Transverse colon (tissue), 4 donors: ENCODE data around the gene CARD19. TPM values are rescaled to one million over a fixed set of nuclear protein-coding genes. Genes with fewer than 3 reads are reported as not detected.

Experiments
- DNase-seq: peaks from one replicate; pipeline ENCODE4 v3.0.0-alpha.2; 2019
- H3K27ac ChIP-seq, 4 donors: fragments of 200-600 bp; sonication (generic); 2 replicates each; pipeline ENCODE4 v1.5.1; 2016 to 2018; ENCODE audit warnings: inconsistent platforms in 4 of 4
- H3K27me3 ChIP-seq: fragments of 200-600 bp; sonication (generic); 2 replicates; pipeline ENCODE4 v1.5.1; 2017; ENCODE audit warnings: inconsistent platforms
- H3K36me3 ChIP-seq, 4 donors: fragments of 200-600 bp; sonication (generic); 2 replicates each; pipeline ENCODE4 v1.5.1; 2017 to 2019; ENCODE audit warnings: inconsistent platforms in 4 of 4
- H3K4me1 ChIP-seq, 4 donors: fragments of 200-600 bp; sonication (generic); 2 replicates each; pipeline ENCODE4 v1.5.1; 2017 to 2020; ENCODE audit warnings: inconsistent platforms in 4 of 4
- H3K4me3 ChIP-seq, 4 donors: fragments of 200-600 bp; sonication (generic); 1 replicate in 1 of 4; 2 replicates in 3 of 4; pipeline versions ENCODE4 v1.5.1 to v1.6.1; 2017 to 2019; ENCODE audit warnings: inconsistent platforms in 4 of 4
- H3K9me3 ChIP-seq, 2 donors: fragments of 200-600 bp; sonication (generic); 2 replicates each; pipeline ENCODE4 v1.5.1; 2017 to 2019; ENCODE audit warnings: inconsistent platforms in 2 of 2
- CTCF ChIP-seq, 5 experiments: fragments of 200-600 bp in 3 of 5; fragments of 450-650 bp in 2 of 5; sonication (generic) in 3 of 5; IDR thresholded peaks; 1 replicate in 2 of 5; 2 replicates in 3 of 5; pipeline ENCODE4 v1.5.1; 2016 to 2017; ENCODE audit warnings: antibody characterized with exemption in 5 of 5, inconsistent platforms in 3 of 5, mild to moderate bottlenecking in 2 of 5, moderate library complexity in 1 of 5
- EP300 ChIP-seq: sonication (generic); formaldehyde crosslinking; IDR thresholded peaks from one replicate; pipeline ENCODE4 v1.6.1; 2017; ENCODE audit warnings: antibody characterized with exemption, low read depth
- POLR2A ChIP-seq: fragments of 450-650 bp; IDR thresholded peaks from one replicate; pipeline ENCODE4 v1.6.1; 2016; ENCODE audit warnings: antibody characterized with exemption, mild to moderate bottlenecking, moderate library complexity
- POLR2AphosphoS5 ChIP-seq, 3 donors: sonication (generic); formaldehyde crosslinking; IDR thresholded peaks; one replicate each; pipeline ENCODE4 v1.6.1; 2016; ENCODE audit warnings: antibody characterized with exemption in 3 of 3
- WGBS, 2 donors: methylation state at CpG; one replicate each; pipeline ENCODE4 v1.1.5; 2018; ENCODE audit warnings: low coverage in 1 of 2; 5-methylcytosine and 5-hydroxymethylcytosine counted together
- in situ Hi-C, 4 donors: fragments of 200-750 bp; cut with MboI; loops; one replicate each; pipeline versions ENCODE4 v1.15.0 to v1.15.1; 2017; ENCODE audit warnings: low sequenced_read_pairs in 3 of 4, low pct_ligation_motif_present in 1 of 4, low pct_unique_long_range_greater_than_20kb in 1 of 4
- intact Hi-C: fragments of 100-400 bp; cut with DNase I; formaldehyde crosslinking; loops from one replicate; pipeline ENCODE4 v1.15.1; 2023; ENCODE audit warnings: low total_unique reads
- total RNA-seq, 4 donors: library from RNA; depleted of rRNA; stranded (reverse); fragments of >200 nt; gene quantifications; one replicate each; pipeline ENCODE4 v1.1.0, GENCODE V29; 2016

The CARD19 gene
- total RNA-seq, 4 donors from 2014 or later = 16.3 to 105 (median 88.2) TPM

GRCh38 chr9:93086447-93087224 lies 9.4 kb upstream of the CARD19 start:
- Histone ChIP-seq H3K36me3 (no peaks in the 10 kb centered on the region), H3K9me3 (no peaks in the 10 kb centered on the region), H3K4me3 (no peak overlapping the region), H3K4me1 (no peaks in the 10 kb centered on the region), H3K27me3 (no peaks in the 10 kb centered on the region), H3K27ac (peak overlapping the region in 3 of 4 donors; percentile 1 to 36 (median 29))
- TF ChIP-seq POLR2AphosphoS5 (IDR thresholded peaks at IDR 0.05) (no peak), CTCF (IDR thresholded peaks at IDR 0.05) (no peak), EP300 (no peak), POLR2A (no peak)
- no peak for DNase-seq
- in situ Hi-C loops (no loop called here), intact Hi-C loops (no loop called here)
- WGBS, 2 donors = 82 to 89% methylated on average over 4 to 8 of the region's 8 CpGs

- in situ Hi-C loops (no loop called here), intact Hi-C loops (no loop called here)
- Histone ChIP-seq H3K4me1 (peaks cover 0 to 5% (median 0%) of the 10 kb centered on the region in 4 donors), H3K4me3 (no peak overlapping the region), H3K36me3 (no peaks in the 10 kb centered on the region), H3K9me3 (no peaks in the 10 kb centered on the region), H3K27me3 (no peaks in the 10 kb centered on the region), H3K27ac (no peak overlapping the region)
- TF ChIP-seq EP300 (no peak), CTCF (IDR thresholded peaks at IDR 0.05) (no peak), POLR2A (no peak), POLR2AphosphoS5 (IDR thresholded peaks at IDR 0.05) (no peak)
- WGBS, 2 donors = 98% methylated on average over 12 of the region's 12 CpGs; no CpG with 5 or more reads in 1 of the 2 donors
- no peak for DNase-seq
These were observed 7.9 kb upstream of the CARD19 start for GRCh38 chr9:93087971-93088655.

GRCh38 chr9:93088656-93089015 lies 7.4 kb upstream of the CARD19 start:
- Histone ChIP-seq H3K27ac (no peak overlapping the region), H3K4me3 (no peak overlapping the region), H3K4me1 (peaks cover 0 to 11% (median 1%) of the 10 kb centered on the region in 4 donors), H3K9me3 (no peaks in the 10 kb centered on the region), H3K36me3 (no peaks in the 10 kb centered on the region), H3K27me3 (no peaks in the 10 kb centered on the region)
- in situ Hi-C loops (no loop called here), intact Hi-C loops (no loop called here)
- TF ChIP-seq EP300 (no peak), POLR2AphosphoS5 (IDR thresholded peaks at IDR 0.05) (no peak), CTCF (IDR thresholded peaks at IDR 0.05) (no peak), POLR2A (no peak)
- 92% methylated on average over 4 of the region's 4 CpGs; no CpG with 5 or more reads in 1 of the 2 donors for WGBS, 2 donors
- no peak for DNase-seq

GRCh38 chr9:93089024-93089423 lies 7.0 kb upstream of the CARD19 start:
- peaks cover 0 to 14% (median 2%) of the 10 kb centered on the region in 4 donors for H3K4me1 ChIP-seq
- 80 to 87% methylated on average over 1 to 5 of the region's 5 CpGs for WGBS, 2 donors
- no peaks in the 10 kb centered on the region for H3K27me3 ChIP-seq
- no peak overlapping the region for H3K27ac ChIP-seq
- no peak overlapping the region for H3K4me3 ChIP-seq
- no peak for DNase-seq
- intact Hi-C loops (no loop called here), in situ Hi-C loops (no loop called here)
- no peaks in the 10 kb centered on the region for H3K9me3 ChIP-seq
- no peaks in the 10 kb centered on the region for H3K36me3 ChIP-seq
- TF ChIP-seq POLR2A = no peak
- TF ChIP-seq CTCF (IDR thresholded peaks at IDR 0.05) = no peak
- TF ChIP-seq POLR2AphosphoS5 (IDR thresholded peaks at IDR 0.05) = no peak
- no peak for TF ChIP-seq EP300
